Measurements from ENCODE around the gene ASCC3. TPM values are rescaled to one million over a fixed set of nuclear protein-coding genes. Genes with fewer than 3 reads are reported as not detected.

The ASCC3 gene
- total and polyA plus RNA-seq, 2 experiments from 2014 or later = 92.9 to 129 TPM

DNA sequence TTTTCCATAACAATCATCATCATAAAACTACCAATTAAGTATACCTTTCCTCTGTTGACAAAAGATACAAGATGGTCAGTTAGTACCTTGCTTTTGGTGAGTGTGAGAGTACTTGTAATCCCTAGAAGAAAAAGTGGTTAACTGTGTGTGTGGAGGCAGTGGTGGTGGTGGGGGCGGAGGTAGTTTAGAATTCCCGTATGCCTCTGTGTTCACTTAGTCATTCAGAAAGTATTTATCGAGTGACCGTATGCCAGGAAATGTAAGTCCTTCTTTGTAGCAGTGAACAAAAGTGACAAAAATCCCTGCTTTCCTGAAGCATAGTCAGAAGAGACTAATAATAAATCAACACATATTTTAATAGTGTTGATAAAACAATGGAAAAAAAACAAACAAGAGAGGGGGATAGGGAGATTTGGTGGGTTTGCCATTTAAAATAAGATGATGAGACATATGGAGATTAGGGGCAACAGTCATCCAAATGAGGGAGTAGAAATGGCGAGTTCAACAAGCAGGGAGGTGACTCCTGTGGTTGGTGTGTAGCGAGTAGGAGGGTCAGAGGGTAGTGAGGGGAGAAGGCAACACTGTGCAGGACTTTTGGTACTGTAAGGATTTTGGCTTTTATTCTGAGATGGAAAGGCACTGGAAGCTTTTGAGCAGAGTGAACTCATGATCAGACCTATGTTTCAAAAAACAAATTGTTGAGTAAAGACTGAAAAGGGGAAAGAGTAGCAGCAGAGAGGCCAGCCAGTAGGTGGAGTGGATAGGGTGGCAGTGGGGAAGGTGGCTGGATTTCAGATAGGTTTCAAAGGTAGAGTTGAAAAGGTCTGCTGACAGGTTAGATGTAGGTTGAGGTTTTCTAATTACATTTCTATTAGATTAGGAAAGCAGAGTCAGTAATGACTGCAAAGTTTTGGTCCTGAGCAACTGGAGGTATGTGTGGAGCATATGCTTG, 376.1 kb downstream of the ASCC3 start:
- Histone ChIP-seq H3K27ac (ENCODE audit: low read depth) (no peak overlapping the region), H3K36me3 (ENCODE audit: insufficient read depth) (no peaks in the 10 kb centered on the region), H3K4me3 (no peak overlapping the region), H3K79me2 (replicated peaks; ENCODE audit: insufficient read depth) (no peaks in the 10 kb centered on the region), H3K27me3 (ENCODE audit: insufficient read depth) (no peaks in the 10 kb centered on the region), H3K4me2 (no peak overlapping the region), H3K9me2 (ENCODE audit: insufficient read depth) (no peaks in the 10 kb centered on the region), H2AFZ (no peak overlapping the region), H3F3A (replicated peaks; ENCODE audit: low read depth) (no peaks in the 10 kb centered on the region), H3K4me1 (ENCODE audit: insufficient read depth) (no peaks in the 10 kb centered on the region), H4K20me1 (replicated peaks; ENCODE audit: insufficient read depth) (no peaks in the 10 kb centered on the region)
- 0 out of 2 replicates have a peak, but pooled peaks have one; percentile 10 for TF ChIP-seq POLR2AphosphoS5 (IDR thresholded peaks at IDR 0.05; ENCODE audit: low read depth)
- TF ChIP-seq, protein P1, sequence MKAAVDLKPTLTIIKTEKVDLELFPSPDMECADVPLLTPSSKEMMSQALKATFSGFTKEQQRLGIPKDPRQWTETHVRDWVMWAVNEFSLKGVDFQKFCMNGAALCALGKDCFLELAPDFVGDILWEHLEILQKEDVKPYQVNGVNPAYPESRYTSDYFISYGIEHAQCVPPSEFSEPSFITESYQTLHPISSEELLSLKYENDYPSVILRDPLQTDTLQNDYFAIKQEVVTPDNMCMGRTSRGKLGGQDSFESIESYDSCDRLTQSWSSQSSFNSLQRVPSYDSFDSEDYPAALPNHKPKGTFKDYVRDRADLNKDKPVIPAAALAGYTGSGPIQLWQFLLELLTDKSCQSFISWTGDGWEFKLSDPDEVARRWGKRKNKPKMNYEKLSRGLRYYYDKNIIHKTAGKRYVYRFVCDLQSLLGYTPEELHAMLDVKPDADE (IDR thresholded peaks at IDR 0.05) = no peak
- TF ChIP-seq JUNB (IDR thresholded peaks at IDR 0.05; ENCODE audit: unreplicated experiment) = no peak
- TF ChIP-seq, protein P2, sequence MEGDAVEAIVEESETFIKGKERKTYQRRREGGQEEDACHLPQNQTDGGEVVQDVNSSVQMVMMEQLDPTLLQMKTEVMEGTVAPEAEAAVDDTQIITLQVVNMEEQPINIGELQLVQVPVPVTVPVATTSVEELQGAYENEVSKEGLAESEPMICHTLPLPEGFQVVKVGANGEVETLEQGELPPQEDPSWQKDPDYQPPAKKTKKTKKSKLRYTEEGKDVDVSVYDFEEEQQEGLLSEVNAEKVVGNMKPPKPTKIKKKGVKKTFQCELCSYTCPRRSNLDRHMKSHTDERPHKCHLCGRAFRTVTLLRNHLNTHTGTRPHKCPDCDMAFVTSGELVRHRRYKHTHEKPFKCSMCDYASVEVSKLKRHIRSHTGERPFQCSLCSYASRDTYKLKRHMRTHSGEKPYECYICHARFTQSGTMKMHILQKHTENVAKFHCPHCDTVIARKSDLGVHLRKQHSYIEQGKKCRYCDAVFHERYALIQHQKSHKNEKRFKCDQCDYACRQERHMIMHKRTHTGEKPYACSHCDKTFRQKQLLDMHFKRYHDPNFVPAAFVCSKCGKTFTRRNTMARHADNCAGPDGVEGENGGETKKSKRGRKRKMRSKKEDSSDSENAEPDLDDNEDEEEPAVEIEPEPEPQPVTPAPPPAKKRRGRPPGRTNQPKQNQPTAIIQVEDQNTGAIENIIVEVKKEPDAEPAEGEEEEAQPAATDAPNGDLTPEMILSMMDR (conservative IDR thresholded peaks at IDR 0.05; ENCODE audit: low read depth in 2 of 2) = peak; percentile 12 to 28; a peak in 2 of 4 replicates
- Mint-ChIP-seq H3K4me3 (no peak overlapping the region), H3K27ac (no peak overlapping the region), H3K9me3 (no peaks in the 10 kb centered on the region), H3K36me3 (ENCODE audit: low read depth) (peaks cover 2% of the 10 kb centered on the region), H3K4me1 (no peaks in the 10 kb centered on the region), H3K27me3 (ENCODE audit: insufficient read depth, low read depth, poor library complexity) (peaks cover 1% of the 10 kb centered on the region)
- peak; percentile 15 for DNase-seq (ENCODE audit: low spot score)
- peak; percentile 59 for ATAC-seq

DNA sequence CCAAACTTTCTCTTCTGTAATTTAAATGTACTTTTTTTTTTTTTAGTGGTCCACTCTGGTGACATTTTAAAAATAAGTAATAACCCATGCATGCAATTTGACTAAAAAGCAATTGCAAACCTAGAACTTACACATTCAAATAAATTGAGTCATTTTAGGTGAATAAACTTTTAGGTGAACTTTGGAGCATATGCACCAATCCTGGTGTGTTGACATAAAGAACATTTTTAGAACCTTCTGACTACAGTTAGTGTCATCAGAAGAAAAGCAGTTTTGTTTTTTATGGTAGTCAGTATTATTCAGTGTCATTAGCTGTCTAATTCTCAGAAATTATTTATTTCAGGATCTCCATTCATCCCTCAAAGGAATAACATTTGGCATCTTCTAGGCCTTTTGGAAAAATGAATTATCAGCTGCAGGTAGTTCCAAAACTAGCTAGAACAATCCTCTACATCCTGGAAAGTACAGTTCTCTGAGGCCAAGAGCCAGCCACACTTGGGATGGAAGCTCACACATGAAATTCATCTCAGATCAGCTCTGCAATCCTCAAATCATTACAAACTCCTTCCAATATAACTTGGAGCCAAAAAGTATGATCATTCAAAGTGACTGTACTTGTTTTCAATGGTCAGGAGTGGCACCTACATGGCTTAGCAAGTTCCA, 378.0 kb downstream of the ASCC3 start:
- peaks cover under 1% of the 10 kb centered on the region; the same call in 1 of the 3 replicates for H3K9me3 Mint-ChIP-seq
- TF ChIP-seq ZNF114 (CRISPR knock-in tag; IDR thresholded peaks at IDR 0.05) (no peak), POLR2AphosphoS5 (IDR thresholded peaks at IDR 0.05; ENCODE audit: low read depth) (no peak)
- TF ChIP-seq, protein P3, sequence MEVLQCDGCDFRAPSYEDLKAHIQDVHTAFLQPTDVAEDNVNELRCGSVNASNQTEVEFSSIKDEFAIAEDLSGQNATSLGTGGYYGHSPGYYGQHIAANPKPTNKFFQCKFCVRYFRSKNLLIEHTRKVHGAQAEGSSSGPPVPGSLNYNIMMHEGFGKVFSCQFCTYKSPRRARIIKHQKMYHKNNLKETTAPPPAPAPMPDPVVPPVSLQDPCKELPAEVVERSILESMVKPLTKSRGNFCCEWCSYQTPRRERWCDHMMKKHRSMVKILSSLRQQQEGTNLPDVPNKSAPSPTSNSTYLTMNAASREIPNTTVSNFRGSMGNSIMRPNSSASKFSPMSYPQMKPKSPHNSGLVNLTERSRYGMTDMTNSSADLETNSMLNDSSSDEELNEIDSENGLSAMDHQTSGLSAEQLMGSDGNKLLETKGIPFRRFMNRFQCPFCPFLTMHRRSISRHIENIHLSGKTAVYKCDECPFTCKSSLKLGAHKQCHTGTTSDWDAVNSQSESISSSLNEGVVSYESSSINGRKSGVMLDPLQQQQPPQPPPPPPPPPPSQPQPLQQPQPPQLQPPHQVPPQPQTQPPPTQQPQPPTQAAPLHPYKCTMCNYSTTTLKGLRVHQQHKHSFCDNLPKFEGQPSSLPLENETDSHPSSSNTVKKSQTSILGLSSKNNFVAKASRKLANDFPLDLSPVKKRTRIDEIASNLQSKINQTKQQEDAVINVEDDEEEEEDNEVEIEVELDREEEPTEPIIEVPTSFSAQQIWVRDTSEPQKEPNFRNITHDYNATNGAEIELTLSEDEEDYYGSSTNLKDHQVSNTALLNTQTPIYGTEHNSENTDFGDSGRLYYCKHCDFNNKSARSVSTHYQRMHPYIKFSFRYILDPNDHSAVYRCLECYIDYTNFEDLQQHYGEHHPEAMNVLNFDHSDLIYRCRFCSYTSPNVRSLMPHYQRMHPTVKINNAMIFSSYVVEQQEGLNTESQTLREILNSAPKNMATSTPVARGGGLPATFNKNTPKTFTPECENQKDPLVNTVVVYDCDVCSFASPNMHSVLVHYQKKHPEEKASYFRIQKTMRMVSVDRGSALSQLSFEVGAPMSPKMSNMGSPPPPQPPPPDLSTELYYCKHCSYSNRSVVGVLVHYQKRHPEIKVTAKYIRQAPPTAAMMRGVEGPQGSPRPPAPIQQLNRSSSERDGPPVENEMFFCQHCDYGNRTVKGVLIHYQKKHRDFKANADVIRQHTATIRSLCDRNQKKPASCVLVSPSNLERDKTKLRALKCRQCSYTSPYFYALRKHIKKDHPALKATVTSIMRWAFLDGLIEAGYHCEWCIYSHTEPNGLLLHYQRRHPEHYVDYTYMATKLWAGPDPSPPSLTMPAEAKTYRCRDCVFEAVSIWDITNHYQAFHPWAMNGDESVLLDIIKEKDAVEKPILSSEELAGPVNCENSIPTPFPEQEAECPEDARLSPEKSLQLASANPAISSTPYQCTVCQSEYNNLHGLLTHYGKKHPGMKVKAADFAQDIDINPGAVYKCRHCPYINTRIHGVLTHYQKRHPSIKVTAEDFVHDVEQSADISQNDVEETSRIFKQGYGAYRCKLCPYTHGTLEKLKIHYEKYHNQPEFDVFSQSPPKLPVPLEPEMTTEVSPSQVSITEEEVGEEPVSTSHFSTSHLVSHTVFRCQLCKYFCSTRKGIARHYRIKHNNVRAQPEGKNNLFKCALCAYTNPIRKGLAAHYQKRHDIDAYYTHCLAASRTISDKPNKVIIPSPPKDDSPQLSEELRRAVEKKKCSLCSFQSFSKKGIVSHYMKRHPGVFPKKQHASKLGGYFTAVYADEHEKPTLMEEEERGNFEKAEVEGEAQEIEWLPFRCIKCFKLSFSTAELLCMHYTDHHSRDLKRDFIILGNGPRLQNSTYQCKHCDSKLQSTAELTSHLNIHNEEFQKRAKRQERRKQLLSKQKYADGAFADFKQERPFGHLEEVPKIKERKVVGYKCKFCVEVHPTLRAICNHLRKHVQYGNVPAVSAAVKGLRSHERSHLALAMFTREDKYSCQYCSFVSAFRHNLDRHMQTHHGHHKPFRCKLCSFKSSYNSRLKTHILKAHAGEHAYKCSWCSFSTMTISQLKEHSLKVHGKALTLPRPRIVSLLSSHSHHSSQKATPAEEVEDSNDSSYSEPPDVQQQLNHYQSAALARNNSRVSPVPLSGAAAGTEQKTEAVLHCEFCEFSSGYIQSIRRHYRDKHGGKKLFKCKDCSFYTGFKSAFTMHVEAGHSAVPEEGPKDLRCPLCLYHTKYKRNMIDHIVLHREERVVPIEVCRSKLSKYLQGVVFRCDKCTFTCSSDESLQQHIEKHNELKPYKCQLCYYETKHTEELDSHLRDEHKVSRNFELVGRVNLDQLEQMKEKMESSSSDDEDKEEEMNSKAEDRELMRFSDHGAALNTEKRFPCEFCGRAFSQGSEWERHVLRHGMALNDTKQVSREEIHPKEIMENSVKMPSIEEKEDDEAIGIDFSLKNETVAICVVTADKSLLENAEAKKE (CRISPR knock-in tag; IDR thresholded peaks at IDR 0.05) = no peak

More for the DNA sequence above, 378.0 kb downstream of the ASCC3 start:
- no peak for DNase-seq (ENCODE audit: low spot score)
- Mint-ChIP-seq H3K27me3 (ENCODE audit: insufficient read depth, low read depth, poor library complexity) (no peaks in the 10 kb centered on the region), H3K4me1 (no peaks in the 10 kb centered on the region), H3K4me3 (no peak overlapping the region), H3K36me3 (ENCODE audit: low read depth) (no peaks in the 10 kb centered on the region), H3K27ac (no peak overlapping the region)
- H4K20me1 ChIP-seq (replicated peaks; ENCODE audit: insufficient read depth) = no peaks in the 10 kb centered on the region
- no peaks in the 10 kb centered on the region for H3K27me3 ChIP-seq (ENCODE audit: insufficient read depth)
- no peak overlapping the region for H3K4me3 ChIP-seq
- no peak for ATAC-seq
- H3K4me1 ChIP-seq (ENCODE audit: insufficient read depth) = no peaks in the 10 kb centered on the region
- H3K9me2 ChIP-seq (ENCODE audit: insufficient read depth) = no peaks in the 10 kb centered on the region
- no peaks in the 10 kb centered on the region for H3F3A ChIP-seq (replicated peaks; ENCODE audit: low read depth)
- no peak overlapping the region for H3K4me2 ChIP-seq
- no peaks in the 10 kb centered on the region for H3K36me3 ChIP-seq (ENCODE audit: insufficient read depth)
- H2AFZ ChIP-seq = no peak overlapping the region
- no peaks in the 10 kb centered on the region for H3K79me2 ChIP-seq (replicated peaks; ENCODE audit: insufficient read depth)
- no peak overlapping the region for H3K27ac ChIP-seq (ENCODE audit: low read depth)

Data from GM23338 (cell line).